ENCODE measurements around the gene NBR1. TPM values are rescaled to one million over a fixed set of nuclear protein-coding genes. Genes with fewer than 3 reads are reported as not detected.
A peak's percentile ranks its signal among the peaks of the same experiment; 100 is the strongest.
"Not testable (repeated sequence)": the region's sequence is repeated elsewhere in the genome, so short reads cannot be mapped to it uniquely, and the experiment has no call there.

NBR1 gene
- total RNA-seq, 4 donors from 2014 or later = 83.3 to 156 (median 104) TPM

DNA sequence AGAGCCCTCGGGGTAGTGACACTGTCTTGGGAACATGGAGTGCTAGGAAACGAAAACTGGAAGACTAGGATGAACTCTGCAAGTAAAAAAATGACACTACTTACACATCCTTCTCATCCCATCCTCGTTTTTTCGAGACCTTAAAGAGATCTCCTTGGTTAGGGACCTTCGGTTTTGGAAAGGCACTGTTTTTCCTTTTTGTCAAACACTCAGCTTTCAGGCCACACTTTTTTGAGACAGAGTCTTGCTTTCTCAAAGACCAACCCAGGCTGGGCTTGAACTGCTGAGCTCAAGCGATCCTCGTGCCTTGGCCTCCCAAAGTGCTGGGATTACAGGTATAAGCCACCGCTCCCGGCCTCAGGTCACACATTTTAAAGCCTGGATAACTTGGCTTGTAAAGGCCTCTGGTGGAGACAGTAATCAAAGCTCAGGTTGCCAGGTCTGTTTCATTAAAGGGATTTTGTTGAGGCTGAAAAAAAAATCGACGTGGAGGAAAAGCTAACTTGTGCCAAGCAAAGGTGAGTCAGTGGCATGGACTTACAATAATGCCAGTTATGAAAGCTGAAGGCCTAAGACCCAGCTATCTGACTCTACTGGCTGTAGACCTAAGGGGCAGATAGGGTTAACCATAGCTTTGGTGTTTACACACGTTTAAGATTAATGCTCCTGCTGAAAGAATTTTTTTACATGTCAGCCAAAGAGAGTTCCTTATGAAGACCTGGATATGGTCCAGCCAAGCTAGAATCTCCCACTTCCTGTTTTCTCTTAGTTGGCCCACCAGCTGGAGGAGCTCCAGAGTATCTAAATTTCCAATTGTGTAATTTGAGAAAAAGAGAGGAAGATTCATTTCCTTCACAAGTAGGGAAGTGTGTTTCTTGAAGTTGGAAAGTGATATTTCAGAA is 823 bp downstream of the NBR1 start:
- no peaks in the 10 kb centered on the region for H3K9me3 ChIP-seq
- peaks cover 0 to 14% (median 13%) of the 10 kb centered on the region in 4 donors for H3K36me3 ChIP-seq
- no peaks in the 10 kb centered on the region for H3K27me3 ChIP-seq
- peak overlapping the region; percentile 97 to 98 (median 97) for H3K27ac ChIP-seq (replicated peaks in 1 of 4)
- peaks cover 59 to 71% (median 66%) of the 10 kb centered on the region in 4 donors for H3K4me1 ChIP-seq
- WGBS = 8% methylated on average over 12 of the region's 12 CpGs
- intact Hi-C loops (cut with DNase I) = loop anchor here (5.0 kb wide), 2 partner anchors 35 to 45 kb away; partner anchors contain the start of gene BRCA1
- no peak for DNase-seq (ENCODE audit: extremely low spot score)
- peak overlapping the region; percentile 68 to 79 (median 76) for H3K4me3 ChIP-seq
- no peak for TF ChIP-seq EP300 (IDR thresholded peaks at IDR 0.05)
- TF ChIP-seq POLR2AphosphoS5 (IDR thresholded peaks at IDR 0.05) = peak in 1 of 2 donors; percentile 68
- peak in 2 of 3 experiments; percentile 19 to 24 for TF ChIP-seq CTCF (IDR thresholded peaks at IDR 0.05)

DNA sequence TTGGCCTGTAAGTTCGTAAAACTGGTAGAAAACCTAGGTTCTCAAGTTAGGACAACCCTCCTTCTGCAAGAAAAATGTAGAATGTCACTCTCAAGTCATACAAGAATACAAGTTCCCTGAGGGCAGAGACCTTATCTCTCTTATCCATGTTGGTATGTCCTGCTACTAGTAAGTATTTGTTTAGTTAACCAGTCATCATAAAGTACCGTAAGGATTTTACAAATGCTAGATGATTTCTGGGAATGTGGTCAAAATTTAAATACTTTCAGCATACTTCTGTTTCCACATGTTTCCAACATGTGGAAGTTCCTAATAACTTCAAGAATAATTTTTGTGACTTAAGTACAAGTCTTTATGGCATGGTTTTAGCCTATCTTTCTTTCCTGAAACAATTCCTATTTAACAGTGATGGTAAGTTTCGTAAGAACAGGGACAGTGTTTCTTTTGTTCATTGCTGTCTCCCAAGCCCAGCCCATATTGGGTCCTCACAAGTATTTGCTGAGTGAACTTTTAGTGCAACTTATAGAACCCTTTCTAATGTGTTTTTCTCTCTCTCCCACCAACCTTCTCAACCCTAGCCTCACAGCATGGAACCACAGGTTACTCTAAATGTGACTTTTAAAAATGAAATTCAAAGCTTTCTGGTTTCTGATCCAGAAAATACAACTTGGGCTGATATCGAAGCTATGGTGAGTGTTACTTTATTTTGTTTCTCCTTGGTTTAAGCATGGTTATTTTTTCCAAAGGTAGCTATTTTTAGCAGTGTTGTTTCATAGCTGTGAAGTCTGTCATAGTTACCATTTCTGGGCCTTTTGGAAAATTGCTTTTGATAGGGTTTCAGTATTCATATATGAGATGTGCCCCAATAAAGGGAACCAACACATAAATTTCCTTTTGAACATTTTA is 4.5 kb downstream of the NBR1 start:
- H3K36me3 ChIP-seq = peaks cover 21 to 50% (median 42%) of the 10 kb centered on the region in 4 donors
- H3K4me1 ChIP-seq = peaks cover 55 to 77% (median 69%) of the 10 kb centered on the region in 4 donors
- 52% methylated on average over 4 of the region's 4 CpGs for WGBS
- peak overlapping the region; percentile 22 to 54 (median 49) for H3K27ac ChIP-seq (replicated peaks in 1 of 4)
- no peaks in the 10 kb centered on the region for H3K9me3 ChIP-seq
- no peak for DNase-seq (ENCODE audit: extremely low spot score)
- intact Hi-C loops (cut with DNase I) = no loop called here
- no peak for TF ChIP-seq POLR2A (IDR thresholded peaks at IDR 0.05; ENCODE audit: low read depth)
- TF ChIP-seq CTCF (IDR thresholded peaks at IDR 0.05) = no peak
- TF ChIP-seq EP300 (IDR thresholded peaks at IDR 0.05) = no peak
- no peak for TF ChIP-seq POLR2AphosphoS5 (IDR thresholded peaks at IDR 0.05)
- no peaks in the 10 kb centered on the region for H3K27me3 ChIP-seq
- H3K4me3 ChIP-seq = peak overlapping the region in 2 of 4 donors; percentile 1 to 11

GRCh38 chr17:43176119-43176570 is 5.1 kb downstream of the NBR1 start:
- TF ChIP-seq EP300 (IDR thresholded peaks at IDR 0.05) = no peak
- no peak for TF ChIP-seq POLR2AphosphoS5 (IDR thresholded peaks at IDR 0.05)
- no peak for TF ChIP-seq CTCF (IDR thresholded peaks at IDR 0.05)
- TF ChIP-seq POLR2A (IDR thresholded peaks at IDR 0.05; ENCODE audit: low read depth) = no peak
- H3K4me3 ChIP-seq = peak overlapping the region in 1 of 4 donors; percentile 1
- peak overlapping the region; percentile 22 to 54 (median 49) for H3K27ac ChIP-seq (replicated peaks in 1 of 4)
- 81% methylated on average over 2 of the region's 2 CpGs for WGBS
- DNase-seq (ENCODE audit: extremely low spot score) = no peak
- H3K27me3 ChIP-seq = no peaks in the 10 kb centered on the region
- H3K4me1 ChIP-seq = peaks cover 55 to 77% (median 69%) of the 10 kb centered on the region in 4 donors
- H3K9me3 ChIP-seq = no peaks in the 10 kb centered on the region
- intact Hi-C loops (cut with DNase I) = no loop called here
- H3K36me3 ChIP-seq = peaks cover 27 to 56% (median 49%) of the 10 kb centered on the region in 4 donors

DNA sequence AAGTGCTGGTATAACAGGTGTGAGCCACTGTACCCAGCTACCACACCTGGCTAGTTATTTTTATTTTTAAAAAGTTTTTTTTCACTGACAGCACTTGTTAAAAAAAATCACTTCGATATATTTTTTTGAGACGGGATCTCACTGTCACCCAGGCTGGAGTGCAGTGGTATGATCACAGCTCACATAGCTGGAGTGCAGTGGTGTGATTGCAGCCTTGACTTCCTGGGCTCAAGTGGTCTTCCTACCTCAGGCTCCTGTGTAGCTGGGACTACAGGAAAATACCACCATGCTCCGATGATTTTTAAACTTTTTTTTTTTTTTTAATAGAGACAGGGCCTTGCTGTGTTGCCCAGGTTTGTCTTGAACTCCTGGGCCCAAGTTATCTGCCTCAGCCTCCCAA is 12.9 kb downstream of the NBR1 start:
- intact Hi-C loops (cut with DNase I) = no loop called here
- Histone ChIP-seq H3K27me3 (no peaks in the 10 kb centered on the region), H3K4me3 (no peak overlapping the region), H3K9me3 (no peaks in the 10 kb centered on the region), H3K4me1 (peaks cover 0 to 2% (median under 1%) of the 10 kb centered on the region in 4 donors), H3K36me3 (peaks cover 43 to 100% (median 90%) of the 10 kb centered on the region in 4 donors), H3K27ac (replicated peaks in 1 of 4) (no peak overlapping the region)
- TF ChIP-seq POLR2AphosphoS5 (IDR thresholded peaks at IDR 0.05) (no peak), CTCF (IDR thresholded peaks at IDR 0.05) (no peak), POLR2A (IDR thresholded peaks at IDR 0.05; ENCODE audit: low read depth) (no peak), EP300 (IDR thresholded peaks at IDR 0.05) (no peak)
- no peak for DNase-seq (ENCODE audit: extremely low spot score)
- WGBS = 87% methylated on average over 3 of the region's 3 CpGs

- DNase-seq (ENCODE audit: extremely low spot score); H3K27ac ChIP-seq (replicated peaks in 1 of 4); H3K27me3 ChIP-seq; H3K4me3 ChIP-seq; intact Hi-C loops (cut with DNase I); H3K4me1 ChIP-seq; H3K9me3 ChIP-seq: not testable (repeated sequence)
- H3K36me3 ChIP-seq = peaks cover 48 to 100% (median 90%) of the 10 kb centered on the region in 4 donors
- WGBS = 94% methylated on average over 5 of the region's 5 CpGs
These were observed 15.6 kb downstream of the NBR1 start for GRCh38 chr17:43186656-43187055.

Measured in esophagus muscularis mucosa (tissue), 4 donors.